Stimulated activated CD4-positive, alpha-beta T cell treated with anti-CD3 and anti-CD28 coated beads, Interleukin-2, amount 100 ng/mL, for 48 hours (primary cell): ENCODE data around the gene ERCC6L.

Experiments used
- DNase-seq, 2 donors: peaks; one replicate each; pipeline ENCODE4 v3.0.0-alpha.2; 2020

The ERCC6L gene

GRCh38 chrX:72238721-72239475, at the start of gene ERCC6L:
Gene ERCC6L, minus strand, starts transcription at chrX:72239027. Its CDS starts 116 bp downstream, at chrX:72238911.
- peak; percentile 73 to 74 for DNase-seq

- DNase-seq: no peak
Observed at GRCh38 chrX:72282302-72282701, 43.5 kb upstream of the ERCC6L start.

DNA sequence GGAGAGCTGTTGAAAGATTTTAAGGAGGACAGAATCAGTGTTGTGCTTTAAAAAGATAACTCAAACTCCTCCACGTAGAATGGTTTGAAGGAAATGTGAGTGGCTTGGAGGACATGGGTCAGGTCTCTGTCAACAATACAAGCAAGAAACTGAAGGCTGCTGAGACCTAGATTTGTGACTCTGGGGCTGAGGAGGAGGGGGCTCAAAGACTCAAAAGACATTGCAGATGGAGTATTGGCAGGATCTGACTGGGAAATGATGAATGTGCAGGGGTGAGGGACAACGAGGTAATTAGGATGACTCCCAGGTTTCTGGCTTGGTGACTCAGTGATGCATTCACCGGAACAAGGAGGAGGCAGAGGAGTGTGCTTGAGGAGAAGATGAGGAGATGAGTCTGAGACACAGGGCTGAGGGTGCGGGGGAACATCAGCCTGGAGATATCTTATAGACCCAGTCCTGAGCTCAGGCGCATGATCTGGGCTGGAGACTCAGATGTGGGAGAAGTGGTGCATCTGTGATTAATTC, 41.6 kb upstream of the ERCC6L start:
- DNase-seq: no peak

DNA sequence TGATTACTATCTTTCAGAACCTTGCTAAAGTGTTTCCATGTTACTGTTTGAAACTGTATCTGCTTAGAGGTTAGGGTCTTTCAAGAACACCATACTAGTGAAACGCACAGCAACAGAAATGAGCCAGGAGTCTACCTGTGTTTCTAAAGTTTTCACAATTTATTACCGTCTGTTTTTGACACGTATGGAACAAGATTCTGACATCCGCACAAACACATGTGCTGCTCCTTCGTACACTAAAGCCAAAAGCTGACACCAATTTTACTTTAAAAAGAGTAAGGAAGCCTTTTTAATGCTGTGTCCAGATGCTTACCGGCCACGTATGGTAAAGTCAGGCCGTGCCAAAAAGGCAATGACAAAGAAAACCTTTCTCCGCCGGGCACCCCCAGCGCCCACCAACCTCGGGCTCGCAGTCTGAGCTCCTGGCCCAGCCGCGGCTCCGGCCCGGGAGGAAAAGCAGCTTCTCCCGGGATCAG, 37.7 kb upstream of the ERCC6L start:
- DNase-seq: no peak

GRCh38 chrX:72274526-72274925, 35.7 kb upstream of the ERCC6L start:
- DNase-seq: no peak

GRCh38 chrX:72273718-72274117, 34.9 kb upstream of the ERCC6L start:
- no peak for DNase-seq

DNA sequence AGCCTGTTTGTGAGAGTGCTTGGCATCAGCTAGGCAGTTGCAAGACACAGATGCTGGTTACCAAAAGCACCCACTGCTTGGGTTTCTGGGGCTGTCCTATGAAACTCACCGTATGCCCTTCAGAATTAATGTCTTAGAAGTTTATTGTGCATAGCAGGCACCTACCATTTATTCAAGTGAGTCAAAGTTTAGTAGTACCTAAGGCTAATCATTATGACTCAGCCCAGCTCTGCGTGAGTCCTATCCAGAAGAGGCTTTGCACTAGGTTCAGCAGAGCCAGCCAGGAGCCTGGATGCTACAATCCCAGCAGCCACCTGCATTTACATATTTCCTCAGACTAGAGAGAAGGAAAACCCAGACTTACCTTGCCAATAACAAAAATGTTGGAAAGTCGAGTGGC, 34.0 kb upstream of the ERCC6L start:
- DNase-seq: no peak

DNA sequence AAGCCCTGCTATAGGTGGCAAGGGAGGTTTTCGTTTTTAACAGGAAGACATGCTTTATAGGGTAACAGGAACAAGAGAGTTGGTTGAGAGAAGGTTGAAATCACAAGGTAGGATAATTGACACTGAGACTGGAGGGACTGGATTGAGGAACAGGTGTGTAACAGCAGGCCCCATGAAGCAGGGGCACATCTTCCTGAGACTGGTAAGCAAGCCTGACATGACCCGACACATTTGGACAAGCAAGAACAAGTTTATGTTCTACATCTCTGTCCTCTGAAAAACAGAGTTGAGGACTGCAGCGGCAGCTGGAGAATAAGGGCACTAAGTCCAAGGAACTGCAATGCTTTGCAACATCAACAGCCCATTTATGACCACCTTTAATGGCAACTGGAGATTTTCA, 33.0 kb upstream of the ERCC6L start:
- DNase-seq: no peak

- no peak for DNase-seq
Observed at GRCh38 chrX:72271091-72271788, 32.4 kb upstream of the ERCC6L start.

GRCh38 chrX:72270316-72270866, 31.6 kb upstream of the ERCC6L start:
- no peak for DNase-seq

DNA sequence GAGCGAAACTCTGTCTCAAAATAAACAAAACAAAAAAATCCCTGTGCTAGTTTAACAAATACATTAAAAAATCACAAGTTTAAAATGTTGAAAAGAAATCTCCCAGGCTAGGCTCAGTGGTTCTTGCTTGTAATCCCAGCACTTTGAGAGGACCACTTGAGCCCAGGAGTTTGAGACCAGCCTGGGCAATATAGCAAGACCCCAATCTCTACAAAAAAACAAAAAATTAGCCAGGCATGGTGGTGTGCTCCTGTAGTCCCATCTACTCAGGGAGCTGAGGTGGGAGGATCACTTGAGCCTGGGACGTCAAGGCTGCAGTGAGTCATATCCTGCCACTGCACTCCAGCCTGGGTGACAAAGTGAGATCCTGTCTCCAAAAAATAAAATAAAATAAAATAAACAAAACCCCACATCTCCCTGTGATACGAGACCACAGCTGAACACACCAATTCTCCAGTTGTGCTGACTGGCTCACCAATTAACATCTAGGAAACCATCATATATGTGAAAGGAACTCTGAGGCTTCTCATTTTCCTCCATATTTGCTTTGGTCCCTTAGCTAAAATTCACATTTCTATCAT, 30.9 kb upstream of the ERCC6L start:
- DNase-seq: no peak

GRCh38 chrX:72268597-72269365, 30.0 kb upstream of the ERCC6L start:
- DNase-seq: no peak

GRCh38 chrX:72265263-72265662, 26.4 kb upstream of the ERCC6L start:
- no peak for DNase-seq

DNA sequence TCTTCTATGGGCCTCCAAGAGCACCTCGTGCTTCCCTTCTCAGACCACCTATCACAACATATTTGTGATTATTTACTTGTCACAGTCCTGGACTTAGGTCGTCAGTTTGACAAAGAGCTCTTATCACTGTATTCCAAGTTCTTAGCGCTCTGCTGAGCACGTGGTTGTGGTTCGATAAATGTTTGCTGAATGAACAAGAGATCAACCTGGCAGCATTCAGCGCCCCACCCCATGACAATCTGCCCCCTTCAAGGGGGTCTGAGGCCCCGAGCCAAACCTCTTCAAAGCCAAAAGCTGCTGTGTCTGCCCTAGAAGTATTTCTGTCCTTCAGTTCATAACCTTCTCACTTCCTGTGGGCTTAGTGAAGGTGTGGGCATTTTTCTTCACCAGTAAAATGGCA, 23.2 kb upstream of the ERCC6L start:
- no peak for DNase-seq

DNA sequence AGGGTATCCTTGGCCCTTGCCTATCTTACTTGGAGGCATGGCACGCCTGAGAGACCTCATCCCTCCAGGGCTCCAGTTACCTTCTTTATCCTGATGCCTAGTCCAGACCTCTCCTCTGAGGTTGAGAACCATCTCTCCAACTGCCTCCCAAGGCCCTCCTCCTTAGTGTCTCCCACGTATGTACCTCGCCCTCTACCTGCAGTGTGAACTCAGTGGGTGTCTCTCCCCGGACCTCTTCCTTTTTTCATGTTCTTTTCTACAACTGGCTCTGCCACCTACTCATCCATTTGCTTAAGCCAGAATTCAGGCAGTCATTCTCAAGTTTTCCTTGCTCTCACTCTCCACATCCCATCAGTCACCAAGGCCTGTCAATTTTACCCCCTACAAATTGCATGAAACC, 21.6 kb upstream of the ERCC6L start:
- no peak for DNase-seq

DNA sequence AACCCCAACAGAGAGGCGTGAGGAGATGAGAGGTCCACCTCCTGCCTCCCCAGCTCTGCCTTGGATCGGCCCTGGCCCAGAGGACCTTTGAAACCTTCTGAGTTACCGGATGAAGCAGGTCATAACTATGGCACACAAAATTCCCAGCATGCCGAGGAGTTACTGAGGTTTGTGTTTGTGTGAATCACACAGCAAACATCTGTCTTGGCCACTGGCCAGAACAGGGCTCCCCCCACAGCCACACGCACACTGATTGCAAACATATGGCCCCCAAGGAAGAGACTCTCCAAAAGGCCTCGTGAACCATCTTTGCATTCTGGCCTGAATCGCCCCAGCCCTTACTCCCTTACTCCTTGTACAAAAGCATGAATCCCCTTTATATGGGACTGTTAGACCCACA, 19.3 kb upstream of the ERCC6L start:
- no peak for DNase-seq

GRCh38 chrX:72255864-72256263, 17.0 kb upstream of the ERCC6L start:
- DNase-seq: no peak

GRCh38 chrX:72255445-72255844, 16.6 kb upstream of the ERCC6L start:
- no peak for DNase-seq

- DNase-seq: no peak
Observed at GRCh38 chrX:72254816-72255215, 16.0 kb upstream of the ERCC6L start.

DNA sequence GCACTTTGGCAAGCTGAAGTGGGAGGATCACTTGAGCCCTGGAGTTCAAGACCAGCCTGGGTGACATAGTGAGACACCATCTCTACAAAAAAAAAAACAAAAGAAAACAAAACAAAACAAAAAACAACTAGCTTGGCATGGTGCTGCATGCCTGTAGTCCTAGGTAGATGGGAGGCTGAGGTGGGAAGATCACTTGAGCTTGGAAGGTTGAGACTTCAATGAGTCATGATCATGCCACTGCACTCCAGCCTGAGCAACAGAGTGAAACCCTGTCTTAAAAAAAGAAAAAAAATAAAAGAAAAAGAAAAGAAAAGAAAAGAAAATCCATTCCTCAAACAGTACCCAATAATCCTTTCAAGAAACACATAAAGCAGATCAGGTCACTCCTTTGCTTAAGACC, 14.9 kb upstream of the ERCC6L start:
- DNase-seq: no peak

GRCh38 chrX:72247206-72247942, 8.5 kb upstream of the ERCC6L start:
- DNase-seq: no peak
